Fibroblast of gingiva (primary cell): Measurements from ENCODE around the gene OAF.

Experiments used
- DNase-seq: peaks from one replicate; pipeline ENCODE4 v3.0.0-alpha.2; 2011; ENCODE audit warnings: low read depth

OAF gene

DNA sequence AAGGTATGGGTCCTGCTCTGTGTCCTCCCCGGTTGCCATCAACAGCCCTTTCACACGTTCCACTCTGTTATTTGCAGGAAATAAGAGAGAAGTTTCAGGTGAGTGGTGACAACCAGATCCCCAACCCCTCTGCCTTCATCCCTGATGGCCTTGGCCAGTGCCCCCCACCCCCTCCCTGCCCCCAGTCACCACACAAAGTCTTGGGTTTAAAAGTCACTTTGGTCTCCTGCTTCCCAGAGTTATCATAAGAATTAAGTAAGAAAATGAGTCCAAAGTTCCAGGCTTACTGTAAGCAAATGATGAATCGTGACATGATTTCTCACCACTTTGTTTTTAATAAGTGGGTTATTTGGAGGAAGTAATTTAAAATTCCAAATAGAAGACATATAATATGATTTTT lies 9.2 kb upstream of the OAF start:
- DNase-seq: no peak

GRCh38 chr11:120203626-120204025 lies 7.2 kb upstream of the OAF start:
- DNase-seq: no peak

DNA sequence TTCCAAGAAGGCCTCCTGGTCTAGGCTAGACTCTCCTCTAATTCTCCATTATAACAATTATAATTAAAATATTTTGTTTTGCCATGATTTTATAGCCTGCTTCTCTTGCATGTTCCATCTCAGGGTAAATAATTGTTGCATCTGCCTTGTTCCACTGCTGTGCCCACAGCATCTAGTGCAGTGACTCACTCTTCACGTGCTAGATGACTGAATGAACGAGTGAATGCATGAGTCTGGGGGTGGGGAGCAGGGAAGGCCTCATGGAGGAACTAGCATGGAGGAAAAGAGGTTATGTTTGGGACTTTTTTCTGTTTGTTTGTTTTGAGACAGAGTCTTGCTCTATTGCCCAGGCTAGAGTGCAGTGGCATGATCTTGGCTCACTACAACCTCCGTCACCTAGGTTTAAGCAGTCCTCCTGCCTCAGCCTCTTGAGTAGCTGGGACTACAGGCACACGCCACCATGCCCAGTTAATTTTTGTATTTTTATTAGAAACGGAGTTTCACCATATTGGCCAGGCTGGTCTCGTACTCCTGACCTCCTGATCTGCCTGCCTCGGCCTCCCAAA lies 5.2 kb upstream of the OAF start:
- DNase-seq: peak; percentile 22

GRCh38 chr11:120207512-120207911 lies 3.3 kb upstream of the OAF start:
- no peak for DNase-seq

DNA sequence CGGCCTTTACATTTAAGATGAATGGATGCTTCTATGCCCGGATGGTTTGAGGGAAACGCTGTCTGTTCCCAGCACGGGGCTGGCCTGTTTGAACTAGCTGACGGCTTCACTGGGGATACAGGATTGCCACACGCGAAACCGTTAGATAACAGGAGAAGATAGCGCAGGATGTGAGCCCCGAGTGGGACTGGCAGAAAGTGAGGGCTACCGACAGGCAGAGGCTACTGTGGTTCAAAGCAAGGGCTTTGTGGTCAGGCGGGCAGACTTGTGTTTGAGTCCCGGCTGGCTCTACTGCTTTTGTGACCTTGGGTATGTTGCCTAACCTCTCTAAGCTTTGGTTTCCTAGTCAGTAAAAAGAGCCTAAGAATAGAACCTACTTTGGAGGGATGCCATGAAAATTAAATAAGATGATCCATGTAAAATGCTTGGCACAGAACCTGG lies 2.8 kb upstream of the OAF start:
- peak; percentile 62 for DNase-seq

DNA sequence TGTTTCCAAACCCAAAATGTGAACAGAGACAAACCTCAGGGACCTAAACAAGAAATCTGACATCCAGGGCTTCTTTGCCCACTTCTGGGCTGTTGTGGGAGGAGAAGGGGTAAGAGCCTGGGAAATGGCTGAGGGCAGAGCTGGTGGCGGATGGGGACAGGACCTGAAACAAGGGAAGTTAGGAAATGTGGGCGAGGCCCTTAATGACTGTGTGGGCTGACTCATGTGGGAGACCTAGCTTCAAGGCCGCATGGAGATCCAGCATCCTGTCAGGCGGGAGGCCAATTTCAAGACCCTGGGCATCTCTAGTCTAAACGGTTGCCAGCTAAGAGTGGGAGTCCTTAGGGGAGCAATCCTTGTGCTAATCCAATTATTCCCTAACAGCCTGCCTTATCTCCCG lies 2.1 kb upstream of the OAF start:
- peak; percentile 44 for DNase-seq

GRCh38 chr11:120209746-120210625 lies 846 bp upstream of the OAF start:
- DNase-seq: no peak

DNA sequence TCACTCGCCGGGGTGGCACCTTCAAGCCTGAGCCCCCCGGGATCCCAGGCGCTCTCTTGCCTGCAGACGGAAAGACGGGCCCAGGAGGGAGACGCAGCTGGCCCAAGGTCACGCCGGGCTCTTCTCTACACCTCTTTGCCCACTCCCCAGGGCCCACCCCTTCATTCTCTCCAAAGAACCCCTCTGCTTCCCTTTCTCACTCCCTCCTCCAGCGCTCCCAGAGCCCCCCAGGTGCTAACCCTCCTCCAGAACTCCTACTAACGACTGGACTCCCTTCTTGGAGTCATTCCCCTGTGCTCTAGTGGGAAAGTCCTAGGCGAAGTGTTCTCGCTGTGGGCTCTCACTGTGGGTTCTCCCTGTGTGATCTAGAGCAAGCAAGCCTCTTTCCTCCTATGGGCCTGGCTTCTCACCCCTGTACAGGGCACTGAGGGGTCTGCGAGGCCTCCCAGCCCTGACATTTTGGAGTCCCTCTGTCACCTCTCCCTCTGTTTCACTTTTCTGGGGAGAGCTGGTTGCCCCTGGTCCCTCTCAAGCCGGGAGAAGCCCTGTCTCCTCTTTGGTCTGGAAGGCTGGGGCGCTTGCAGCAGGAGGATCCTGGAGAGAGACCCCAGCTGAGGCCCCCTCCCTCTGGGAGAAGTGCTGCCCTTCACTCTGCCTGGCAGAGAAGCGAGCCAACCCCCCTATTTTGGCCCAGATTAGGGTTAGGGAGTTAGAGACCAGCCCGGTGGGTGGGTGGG lies 858 bp downstream of the OAF start:
- DNase-seq: no peak

DNA sequence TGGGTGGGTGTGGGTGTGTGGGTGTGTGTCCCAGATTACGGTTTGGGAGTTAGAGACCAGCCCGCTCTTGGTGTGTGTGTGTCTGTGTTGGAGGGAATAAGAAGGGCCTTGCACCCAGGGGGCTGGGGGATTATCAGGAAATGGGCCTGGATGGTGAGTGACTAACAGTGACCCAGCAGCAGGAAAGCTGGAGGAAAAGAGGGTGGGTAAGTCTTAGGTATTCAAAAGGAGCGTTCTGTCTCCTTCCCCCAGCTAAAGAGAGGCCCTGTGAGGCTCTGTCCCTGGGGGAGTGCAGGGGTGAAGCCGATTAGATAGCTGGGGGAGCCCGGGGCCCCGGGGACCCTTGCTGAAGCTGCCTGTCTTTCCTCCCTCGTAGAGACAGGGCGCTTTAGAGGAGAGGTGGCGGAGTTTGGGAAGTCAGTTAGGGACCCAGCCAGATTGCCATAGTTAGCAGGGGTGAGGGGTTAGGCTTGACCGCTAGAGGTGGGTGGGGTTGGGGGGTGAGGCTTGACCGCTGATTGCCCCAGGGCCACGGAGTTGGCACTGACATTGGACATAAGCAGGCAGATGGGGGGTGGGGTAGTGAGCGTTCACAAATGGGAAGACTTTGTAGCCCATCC lies 1.5 kb downstream of the OAF start:
- DNase-seq: no peak

GRCh38 chr11:120212926-120213325 lies 2.1 kb downstream of the OAF start:
- DNase-seq: no peak

DNA sequence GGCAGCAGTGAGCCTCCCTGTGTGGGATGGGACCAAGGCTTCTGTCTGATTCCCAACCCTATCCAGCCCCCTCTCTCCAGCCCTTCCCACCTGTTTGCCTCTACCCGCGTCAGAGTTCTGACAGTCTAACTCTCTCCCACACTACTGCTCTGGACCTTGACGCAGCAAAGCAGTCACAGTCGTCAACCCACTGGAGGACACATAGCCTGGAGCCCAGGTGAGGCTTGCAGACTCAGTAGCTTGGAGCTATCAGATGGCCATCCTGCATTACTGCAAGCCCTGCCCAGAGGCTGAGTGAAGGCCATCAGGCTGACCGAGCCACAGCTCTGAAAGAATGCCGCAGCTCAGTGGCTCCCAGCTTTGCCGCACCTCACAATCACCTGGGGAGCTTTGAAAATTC lies 3.7 kb downstream of the OAF start:
- no peak for DNase-seq

DNA sequence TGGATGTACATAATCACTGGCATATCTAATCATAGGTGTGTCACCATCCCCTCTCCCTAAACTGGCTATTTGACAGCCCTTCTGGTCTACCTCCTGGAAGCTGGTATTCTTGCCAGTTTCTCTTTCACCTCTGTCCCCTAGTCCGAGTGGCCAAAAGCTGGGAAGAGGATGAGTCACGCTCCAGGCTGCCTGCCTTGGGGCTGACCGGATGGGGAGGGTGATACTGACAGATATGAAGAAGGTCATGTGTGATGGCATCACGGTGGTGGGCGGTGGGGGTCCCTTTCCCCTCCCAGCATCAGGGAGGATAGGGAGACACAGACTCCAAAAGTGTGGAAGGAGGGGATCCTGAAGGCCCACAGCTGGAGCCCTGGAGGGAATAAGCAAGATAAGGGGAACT lies 4.8 kb downstream of the OAF start:
- DNase-seq: peak; percentile 55

DNA sequence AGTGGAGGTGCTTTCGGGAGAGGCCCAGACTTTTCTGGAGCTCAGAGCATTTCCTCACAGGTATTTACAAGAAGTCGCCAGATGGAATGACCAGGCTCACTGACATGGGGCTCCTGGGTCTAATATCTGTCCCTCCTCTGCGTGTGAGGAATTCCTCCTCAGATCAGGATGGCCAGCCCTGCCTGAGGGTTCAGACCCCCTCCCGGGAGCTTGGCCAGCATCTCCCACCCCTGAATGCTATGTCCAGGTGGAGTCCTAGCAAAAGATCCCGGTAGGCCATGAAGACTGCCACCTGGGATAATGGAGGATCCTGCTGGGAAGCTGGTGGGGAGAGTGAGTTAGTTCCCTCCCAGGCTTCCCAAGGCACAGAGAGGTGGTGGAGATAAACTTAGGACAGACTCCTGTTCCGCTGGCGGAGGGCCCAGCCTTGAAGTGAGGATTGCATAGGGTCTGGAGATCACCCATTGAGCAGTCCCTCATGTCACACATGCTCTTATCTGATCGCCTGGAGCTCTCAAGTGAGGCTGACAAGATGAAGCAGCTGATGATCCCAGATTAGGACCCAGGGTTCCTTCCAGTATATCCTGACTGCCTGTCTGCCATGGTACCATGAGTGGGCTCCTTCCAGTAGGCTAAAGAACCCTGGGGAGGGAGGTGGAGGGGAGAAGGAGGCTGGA lies 5.7 kb downstream of the OAF start:
- no peak for DNase-seq

DNA sequence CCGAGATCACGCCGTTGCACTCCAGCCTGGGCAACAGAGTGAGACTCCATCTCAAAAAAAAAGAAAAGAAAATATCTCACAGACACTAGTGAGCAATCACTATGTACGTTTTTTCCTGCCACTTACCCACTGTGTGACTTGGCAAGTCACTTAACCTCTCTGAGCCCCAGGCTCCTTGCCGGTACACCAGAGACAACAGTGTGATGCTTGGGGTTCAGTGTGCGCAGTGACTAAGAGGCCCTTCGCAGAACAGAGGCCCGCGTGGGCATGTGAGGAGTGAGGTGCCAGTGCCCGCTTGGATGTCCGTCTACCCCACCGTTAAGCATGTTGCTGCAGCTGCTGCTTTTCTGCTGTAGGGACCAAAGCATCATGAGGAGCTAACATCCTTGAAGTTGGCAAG lies 6.7 kb downstream of the OAF start:
- no peak for DNase-seq

GRCh38 chr11:120217941-120218694 lies 7.3 kb downstream of the OAF start:
- no peak for DNase-seq

- no peak for DNase-seq
These were observed 7.8 kb downstream of the OAF start for GRCh38 chr11:120218695-120219033.

- no peak for DNase-seq
These were observed 8.6 kb downstream of the OAF start for GRCh38 chr11:120219232-120219937.

DNA sequence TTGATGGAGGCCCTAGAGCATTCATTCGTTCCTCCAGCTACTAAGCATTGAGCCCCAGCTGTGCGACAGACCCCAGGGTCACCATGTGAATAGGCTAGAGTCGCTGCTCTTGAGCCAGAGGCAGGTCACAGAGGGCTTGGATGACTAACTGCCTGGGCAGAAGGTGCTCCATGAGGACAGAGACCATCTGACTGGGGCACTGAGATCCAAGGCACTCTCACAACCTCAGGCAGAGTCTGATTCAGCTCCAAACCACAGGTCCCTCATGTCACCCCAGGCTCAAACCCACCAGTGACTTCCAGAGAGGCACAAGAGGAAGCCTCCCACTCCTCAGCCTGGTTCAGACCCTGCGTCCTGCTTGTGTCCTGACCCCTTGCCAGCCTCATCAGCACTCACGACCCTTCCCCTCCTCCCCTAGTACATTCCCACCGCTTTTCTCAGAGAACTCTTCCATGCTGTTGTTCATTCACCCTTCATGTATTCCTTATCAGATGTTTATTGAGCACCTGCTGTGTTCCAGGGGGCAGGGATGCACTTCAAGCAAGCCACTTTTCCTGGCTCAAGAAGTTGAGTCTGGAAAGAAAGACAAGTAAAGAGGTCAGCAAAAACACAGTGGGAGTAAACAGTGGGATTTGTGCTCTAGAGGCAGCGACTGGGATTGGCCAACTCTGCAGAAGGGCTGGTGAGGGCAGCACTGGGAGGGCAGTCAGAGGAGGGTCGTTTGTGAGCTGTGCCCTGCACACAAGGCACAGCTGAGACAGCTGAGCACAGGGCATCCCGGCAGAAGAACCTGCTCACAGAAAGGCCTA lies 9.3 kb downstream of the OAF start:
- no peak for DNase-seq

DNA sequence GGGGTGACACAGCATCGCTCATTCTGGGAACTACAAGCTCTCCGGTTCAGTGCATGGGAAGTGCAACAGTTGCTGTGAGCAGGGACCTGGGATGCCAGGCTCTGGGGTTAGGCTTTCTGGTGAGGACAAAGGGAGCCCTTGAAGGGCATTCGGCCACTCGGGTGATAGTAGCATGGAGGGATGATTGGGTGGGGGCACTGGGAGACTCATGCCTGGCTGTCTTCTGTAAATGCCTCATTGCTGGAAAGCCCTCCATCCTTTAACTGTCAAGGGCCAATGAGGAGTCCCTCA lies 9.9 kb downstream of the OAF start:
- DNase-seq: no peak

DNA sequence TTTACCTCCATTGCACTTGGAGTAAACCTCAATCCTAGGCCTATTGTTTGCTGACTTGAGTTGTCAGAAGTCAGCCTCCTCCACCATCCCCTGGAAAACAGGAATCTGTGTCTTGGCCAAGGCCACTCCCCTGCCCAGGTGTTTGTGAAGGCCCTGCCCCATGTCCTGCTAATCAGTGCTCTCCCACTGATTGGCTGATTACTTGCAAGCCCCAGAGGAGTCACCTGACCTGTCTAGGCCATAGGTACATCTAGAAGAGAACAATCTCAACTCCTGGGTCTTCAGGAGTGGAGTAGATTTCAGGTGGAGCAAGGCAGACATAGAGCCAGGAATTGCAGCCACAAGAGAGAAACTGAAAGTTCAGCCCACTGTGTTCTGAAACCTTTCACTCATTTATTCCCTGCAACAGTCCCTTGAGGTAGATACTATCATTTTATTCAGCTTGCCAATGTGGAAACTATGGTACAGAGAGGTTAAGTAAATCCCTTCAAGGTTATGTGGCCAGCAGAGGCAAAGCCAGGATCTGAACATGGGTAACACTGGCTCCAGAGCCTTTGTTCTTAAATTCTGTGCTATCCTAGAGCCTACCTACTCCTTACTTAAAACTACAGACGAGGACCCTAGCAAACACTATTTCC lies 10.4 kb downstream of the OAF start:
- no peak for DNase-seq
